Fibroblast of lung (primary cell): ENCODE measurements around the gene CCL19. TPM values are rescaled to one million over a fixed set of nuclear protein-coding genes. Genes with fewer than 3 reads are reported as not detected.

ENCODE experiments used
- DNase-seq, 2 donors: peaks; one replicate each; pipeline versions ENCODE4 v3.0.0 to v3.0.0-alpha.2; 2010; ENCODE audit warnings: low read depth in 2 of 2
- H2AFZ ChIP-seq: 2 replicates; pipeline ENCODE4 v1.5.1; 2012; ENCODE audit warnings: low read length, control low read depth, inconsistent platforms
- H3K27ac ChIP-seq: 2 replicates; pipeline ENCODE4 v1.5.1; 2011; ENCODE audit warnings: low read length, control low read depth; ENCODE audit not compliant: insufficient read depth
- H3K27me3 ChIP-seq: 2 replicates; pipeline ENCODE4 v1.5.1; 2011; ENCODE audit warnings: mild to moderate bottlenecking, low read length; ENCODE audit not compliant: control insufficient read depth, insufficient read depth
- H3K36me3 ChIP-seq: 2 replicates; pipeline ENCODE4 v1.5.1; 2011; ENCODE audit warnings: low read length; ENCODE audit not compliant: control insufficient read depth, insufficient read depth
- H3K4me1 ChIP-seq: 2 replicates; pipeline ENCODE4 v1.5.1; 2011; ENCODE audit warnings: low read length; ENCODE audit not compliant: control insufficient read depth, insufficient read depth; ENCODE audit errors: extremely low read depth
- H3K4me2 ChIP-seq: 2 replicates; pipeline ENCODE4 v1.5.1; 2011; ENCODE audit warnings: low read length, control low read depth; ENCODE audit not compliant: insufficient read depth; ENCODE audit errors: extremely low read depth
- H3K4me3 ChIP-seq, 4 experiments: fragments of 200-600 bp in 1 of 4; sonication (generic) in 1 of 4; replicated peaks in 1 of 4; 2 replicates each; pipeline ENCODE4 v1.5.1; 2011 to 2016; ENCODE audit warnings: low read length in 4 of 4, low read depth in 3 of 4, mild to moderate bottlenecking in 3 of 4, control low read depth in 2 of 4, inconsistent platforms in 1 of 4, mixed read lengths in 1 of 4; ENCODE audit not compliant: insufficient read depth in 1 of 4; ENCODE audit errors: control extremely low read depth in 1 of 4
- H3K79me2 ChIP-seq: 2 replicates; pipeline ENCODE4 v1.5.1; 2012; ENCODE audit warnings: mild to moderate bottlenecking, low read length, inconsistent platforms; ENCODE audit not compliant: control insufficient read depth, insufficient read depth
- H3K9ac ChIP-seq: 2 replicates; pipeline ENCODE4 v1.5.1; 2011; ENCODE audit warnings: mild to moderate bottlenecking, low read length, control low read depth; ENCODE audit not compliant: insufficient read depth
- H3K9me3 ChIP-seq: 2 replicates; pipeline ENCODE4 v1.5.1; 2012; ENCODE audit warnings: low read depth, low read length; ENCODE audit not compliant: control insufficient read depth, insufficient read depth
- H4K20me1 ChIP-seq: 2 replicates; pipeline ENCODE4 v1.5.1; 2011; ENCODE audit warnings: low read length; ENCODE audit not compliant: control insufficient read depth, insufficient read depth; ENCODE audit errors: extremely low read depth
- EZH2 ChIP-seq: IDR thresholded peaks from 2 replicates; pipeline ENCODE4 v1.5.1; 2012; ENCODE audit warnings: low read length, control low read depth, mild to moderate bottlenecking; ENCODE audit errors: missing control alignments
- polyA plus RNA-seq, 2 donors: library from polyadenylated mRNA; depleted of rRNA in 1 of 2; stranded (reverse) in 1 of 2; unstranded in 1 of 2; fragments of >200 nt; gene quantifications; 2 replicates each; pipeline ENCODE4 v1.2.1, GENCODE V29; 2011 to 2012; ENCODE audit warnings: missing spikeins in 1 of 2
- total RNA-seq: library from RNA; depleted of rRNA; stranded (reverse); fragments of >200 nt; gene quantifications from 2 replicates; pipeline ENCODE4 v1.2.1, GENCODE V29; 2014
- TF ChIP-seq, protein P1 (sequence below), 2 donors: IDR thresholded peaks in 1 of 2; conservative IDR thresholded peaks in 1 of 2; 1 replicate in 1 of 2; 2 replicates in 1 of 2; pipeline ENCODE4 v1.5.1; 2011 to 2012; ENCODE audit warnings: low read length in 2 of 2, control low read depth in 1 of 2, inconsistent platforms in 1 of 2, low read depth in 1 of 2, mild to moderate bottlenecking in 1 of 2

The CCL19 gene
- total and polyA plus RNA-seq, 2 donors (not counting 1 experiment from before 2014, with no cell fraction given): not detected

DNA sequence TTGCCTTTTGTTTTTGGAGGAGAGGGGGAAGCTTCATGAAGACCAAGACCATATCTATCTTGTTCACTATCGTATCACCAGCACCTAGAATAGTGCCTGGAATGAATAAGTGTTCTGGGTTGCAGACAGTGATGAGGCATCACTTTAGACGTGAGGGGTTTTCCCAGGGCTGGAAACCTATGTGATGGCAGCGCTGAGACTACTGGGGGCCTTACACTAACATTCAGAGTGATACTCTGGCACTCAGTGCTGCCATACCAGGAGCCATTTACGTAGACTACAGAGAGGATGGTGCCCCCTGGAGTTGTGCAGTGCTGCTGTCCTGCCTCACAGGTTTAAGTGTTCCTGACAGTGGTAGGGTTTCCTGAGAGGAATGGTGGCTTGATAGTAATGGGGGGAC, 6.9 kb downstream of the CCL19 start:
- Histone ChIP-seq H3K79me2 (no peaks in the 10 kb centered on the region), H3K9me3 (no peaks in the 10 kb centered on the region), H3K36me3 (no peaks in the 10 kb centered on the region), H3K4me1 (no peaks in the 10 kb centered on the region), H3K4me3 (no peak overlapping the region), H4K20me1 (no peaks in the 10 kb centered on the region), H2AFZ (no peak overlapping the region), H3K9ac (no peak overlapping the region), H3K27ac (no peak overlapping the region), H3K4me2 (no peak overlapping the region), H3K27me3 (no peaks in the 10 kb centered on the region)
- DNase-seq: no peak
- TF ChIP-seq, protein P1, sequence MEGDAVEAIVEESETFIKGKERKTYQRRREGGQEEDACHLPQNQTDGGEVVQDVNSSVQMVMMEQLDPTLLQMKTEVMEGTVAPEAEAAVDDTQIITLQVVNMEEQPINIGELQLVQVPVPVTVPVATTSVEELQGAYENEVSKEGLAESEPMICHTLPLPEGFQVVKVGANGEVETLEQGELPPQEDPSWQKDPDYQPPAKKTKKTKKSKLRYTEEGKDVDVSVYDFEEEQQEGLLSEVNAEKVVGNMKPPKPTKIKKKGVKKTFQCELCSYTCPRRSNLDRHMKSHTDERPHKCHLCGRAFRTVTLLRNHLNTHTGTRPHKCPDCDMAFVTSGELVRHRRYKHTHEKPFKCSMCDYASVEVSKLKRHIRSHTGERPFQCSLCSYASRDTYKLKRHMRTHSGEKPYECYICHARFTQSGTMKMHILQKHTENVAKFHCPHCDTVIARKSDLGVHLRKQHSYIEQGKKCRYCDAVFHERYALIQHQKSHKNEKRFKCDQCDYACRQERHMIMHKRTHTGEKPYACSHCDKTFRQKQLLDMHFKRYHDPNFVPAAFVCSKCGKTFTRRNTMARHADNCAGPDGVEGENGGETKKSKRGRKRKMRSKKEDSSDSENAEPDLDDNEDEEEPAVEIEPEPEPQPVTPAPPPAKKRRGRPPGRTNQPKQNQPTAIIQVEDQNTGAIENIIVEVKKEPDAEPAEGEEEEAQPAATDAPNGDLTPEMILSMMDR (conservative IDR thresholded peaks at IDR 0.05 in 1 of 2, IDR thresholded peaks at IDR 0.05 in 1 of 2; ENCODE audit: low read depth in 1 of 2, low read length in 2 of 2): no peak
- no peak for TF ChIP-seq EZH2

- Histone ChIP-seq H4K20me1 (no peaks in the 10 kb centered on the region), H3K79me2 (no peaks in the 10 kb centered on the region), H3K4me1 (no peaks in the 10 kb centered on the region), H3K4me2 (no peak overlapping the region), H3K27ac (no peak overlapping the region), H2AFZ (no peak overlapping the region), H3K9ac (no peak overlapping the region), H3K9me3 (no peaks in the 10 kb centered on the region), H3K4me3 (no peak overlapping the region), H3K36me3 (no peaks in the 10 kb centered on the region), H3K27me3 (no peaks in the 10 kb centered on the region)
- no peak for TF ChIP-seq EZH2
- TF ChIP-seq, protein P1 (conservative IDR thresholded peaks at IDR 0.05 in 1 of 2, IDR thresholded peaks at IDR 0.05 in 1 of 2; ENCODE audit: low read depth in 1 of 2, low read length in 2 of 2): no peak
- DNase-seq: no peak
Measured at GRCh38 chr9:34675869-34676268, 15.2 kb downstream of the CCL19 start.

DNA sequence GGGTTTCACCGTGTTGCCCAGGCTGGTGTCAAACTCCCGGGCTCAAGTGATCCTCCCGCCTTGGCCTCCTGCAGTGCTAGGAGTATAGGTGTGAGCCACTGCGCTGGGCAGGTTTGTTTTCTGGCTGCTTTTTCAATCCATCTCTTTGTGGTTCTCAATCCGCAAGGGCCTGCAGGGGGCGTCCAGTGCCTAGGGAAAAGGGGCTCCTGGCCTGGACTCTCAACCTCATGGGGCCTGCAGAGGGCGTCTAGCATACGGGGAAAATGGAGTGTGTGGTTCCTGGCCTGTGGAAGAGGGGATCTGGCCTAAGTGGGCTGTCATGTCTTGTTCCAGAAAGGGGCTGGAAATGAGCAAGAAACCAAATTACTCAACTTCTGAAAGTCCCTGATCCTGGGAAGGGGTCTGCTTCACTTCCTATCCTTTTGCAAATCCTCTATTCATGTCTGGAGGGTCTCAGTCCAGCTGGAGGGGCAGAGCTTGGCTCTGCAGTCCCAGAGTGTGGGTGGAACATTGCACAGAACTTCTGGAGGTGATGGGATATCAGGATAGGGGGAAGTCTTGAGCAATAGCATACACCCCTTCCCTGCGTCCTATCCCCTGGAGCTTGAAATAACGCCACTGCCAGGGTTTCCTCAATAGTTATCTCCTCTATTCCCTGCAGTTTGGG, 15.9 kb downstream of the CCL19 start:
- Histone ChIP-seq H3K27ac (no peak overlapping the region), H3K9ac (no peak overlapping the region), H3K9me3 (no peaks in the 10 kb centered on the region), H4K20me1 (no peaks in the 10 kb centered on the region), H2AFZ (no peak overlapping the region), H3K27me3 (no peaks in the 10 kb centered on the region), H3K4me3 (no peak overlapping the region), H3K4me2 (no peak overlapping the region), H3K36me3 (no peaks in the 10 kb centered on the region), H3K79me2 (no peaks in the 10 kb centered on the region), H3K4me1 (no peaks in the 10 kb centered on the region)
- TF ChIP-seq, protein P1 (conservative IDR thresholded peaks at IDR 0.05 in 1 of 2, IDR thresholded peaks at IDR 0.05 in 1 of 2; ENCODE audit: low read depth in 1 of 2, low read length in 2 of 2): peak; percentile 79 to 84
- no peak for TF ChIP-seq EZH2
- peak; percentile 42 to 64 for DNase-seq
